ENCODE results near the gene BLTP3B. TPM values are rescaled to one million over a fixed set of nuclear protein-coding genes. Genes with fewer than 3 reads are reported as not detected.

The BLTP3B gene
- total RNA-seq, 1 experiment from 2014 or later, result 19.8 TPM

- Histone ChIP-seq H3K79me2 (ENCODE audit: low read depth) (no peaks in the 10 kb centered on the region), H3K27ac (no peak overlapping the region), H4K20me1 (ENCODE audit: insufficient read depth) (no peaks in the 10 kb centered on the region), H2AFZ (no peak overlapping the region), H3F3A (ENCODE audit: insufficient read depth, low read depth) (no peaks in the 10 kb centered on the region), H3K4me3 (no peak overlapping the region), H3K4me1 (replicated peaks; ENCODE audit: insufficient read depth) (peaks cover 18% of the 10 kb centered on the region), H3K27me3 (ENCODE audit: insufficient read depth, low read depth) (no peaks in the 10 kb centered on the region), H3K9me3 (ENCODE audit: insufficient read depth, low read depth) (peaks cover 5% of the 10 kb centered on the region; the same call in 1 of the 2 replicates), H3K36me3 (ENCODE audit: low read depth) (no peaks in the 10 kb centered on the region), H3K9me2 (ENCODE audit: insufficient read depth) (no peaks in the 10 kb centered on the region), H3K4me2 (no peak overlapping the region)
- POLR2A ChIA-PET (ENCODE audit: unreplicated experiment), result no interaction called here
- intact Hi-C loops (cut with micrococcal nuclease; ENCODE audit: unreplicated experiment), result no loop called here
- CTCF ChIA-PET, result no interaction called here
- no peak for DNase-seq
- no TSS peak for BruUV-seq (replicated peaks)
- no peak for TF ChIP-seq CTCF (conservative IDR thresholded peaks at IDR 0.05)
- TF ChIP-seq EZH2 (IDR thresholded peaks at IDR 0.05; ENCODE audit: low read depth), result no peak
Measured at GRCh38 chr12:100166232-100166631, 23.6 kb upstream of the BLTP3B start.

- Histone ChIP-seq H3K36me3 (ENCODE audit: low read depth) (no peaks in the 10 kb centered on the region), H3K27ac (no peak overlapping the region), H3K9me3 (ENCODE audit: insufficient read depth, low read depth) (peaks cover 5% of the 10 kb centered on the region; the same call in 1 of the 2 replicates), H3K79me2 (ENCODE audit: low read depth) (no peaks in the 10 kb centered on the region), H3K27me3 (ENCODE audit: insufficient read depth, low read depth) (no peaks in the 10 kb centered on the region), H3K4me2 (no peak overlapping the region), H3F3A (ENCODE audit: insufficient read depth, low read depth) (no peaks in the 10 kb centered on the region), H2AFZ (no peak overlapping the region), H3K4me1 (replicated peaks; ENCODE audit: insufficient read depth) (peaks cover 18% of the 10 kb centered on the region), H3K4me3 (no peak overlapping the region), H4K20me1 (ENCODE audit: insufficient read depth) (no peaks in the 10 kb centered on the region), H3K9me2 (ENCODE audit: insufficient read depth) (no peaks in the 10 kb centered on the region)
- POLR2A ChIA-PET (ENCODE audit: unreplicated experiment), result interaction anchor here (0.5 kb wide), 1 partner anchor 39 kb away, joined by 3 read pairs; no protein-coding TSS in a partner anchor
- DNase-seq, result no peak
- no TSS peak for BruUV-seq (replicated peaks)
- intact Hi-C loops (cut with micrococcal nuclease; ENCODE audit: unreplicated experiment), result no loop called here
- CTCF ChIA-PET, result no interaction called here
- TF ChIP-seq CTCF (conservative IDR thresholded peaks at IDR 0.05) (no peak), EZH2 (IDR thresholded peaks at IDR 0.05; ENCODE audit: low read depth) (no peak)
Measured at GRCh38 chr12:100165356-100165755, 22.7 kb upstream of the BLTP3B start.

GRCh38 chr12:100164153-100164704 is 21.6 kb upstream of the BLTP3B start:
- CTCF ChIA-PET, result interaction anchor here (0.6 to 0.7 kb wide), 3 partner anchors 9 to 69 kb away, joined by 3 read pairs; no protein-coding TSS in a partner anchor
- BruUV-seq (replicated peaks), result no TSS peak
- H4K20me1 ChIP-seq (ENCODE audit: insufficient read depth), result no peaks in the 10 kb centered on the region
- H3F3A ChIP-seq (ENCODE audit: insufficient read depth, low read depth), result no peaks in the 10 kb centered on the region
- POLR2A ChIA-PET (ENCODE audit: unreplicated experiment), result interaction anchor here (0.6 kb wide), 1 partner anchor 14 kb away, joined by 6 read pairs; no protein-coding TSS in a partner anchor
- no peaks in the 10 kb centered on the region for H3K79me2 ChIP-seq (ENCODE audit: low read depth)
- peaks cover 5% of the 10 kb centered on the region; the same call in 1 of the 2 replicates for H3K9me3 ChIP-seq (ENCODE audit: insufficient read depth, low read depth)
- no peaks in the 10 kb centered on the region for H3K9me2 ChIP-seq (ENCODE audit: insufficient read depth)
- peaks cover 18% of the 10 kb centered on the region for H3K4me1 ChIP-seq (replicated peaks; ENCODE audit: insufficient read depth)
- no peaks in the 10 kb centered on the region for H3K27me3 ChIP-seq (ENCODE audit: insufficient read depth, low read depth)
- intact Hi-C loops (cut with micrococcal nuclease; ENCODE audit: unreplicated experiment), result no loop called here
- TF ChIP-seq CTCF (conservative IDR thresholded peaks at IDR 0.05) (no peak), EZH2 (IDR thresholded peaks at IDR 0.05; ENCODE audit: low read depth) (no peak)
- DNase-seq, result no peak
- no peaks in the 10 kb centered on the region for H3K36me3 ChIP-seq (ENCODE audit: low read depth)
- peak overlapping the region; percentile 49; the same call in 1 of the 2 replicates for H3K4me3 ChIP-seq
- H2AFZ ChIP-seq, result peak overlapping the region; percentile 80; the same call in 1 of the 2 replicates
- H3K4me2 ChIP-seq, result peak overlapping the region; percentile 80
- no peak overlapping the region for H3K27ac ChIP-seq
